ENCODE results near the gene AUTS2.

AUTS2 gene

DNA sequence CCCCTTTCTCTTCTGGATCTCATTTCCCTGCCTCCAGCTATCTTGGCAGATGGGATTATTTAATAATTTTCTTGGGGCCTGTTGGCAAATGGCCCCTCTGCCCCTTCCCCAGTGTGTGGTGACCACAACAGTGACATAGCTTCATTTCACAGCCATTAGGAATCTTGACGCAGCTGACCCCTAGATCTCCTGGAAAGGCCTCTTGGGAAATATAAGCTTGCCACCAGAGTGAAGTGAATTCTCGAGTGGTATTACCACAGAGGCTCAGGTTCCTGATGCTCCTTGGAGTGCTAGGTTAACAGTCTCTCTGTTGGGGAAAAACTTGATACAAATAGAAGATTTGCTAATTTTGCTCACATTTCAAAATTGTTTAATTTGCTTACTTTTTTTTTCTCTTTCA, 57.8 kb downstream of the AUTS2 start:
- no peak for DNase-seq (ENCODE audit: low read depth in 3 of 3)

DNA sequence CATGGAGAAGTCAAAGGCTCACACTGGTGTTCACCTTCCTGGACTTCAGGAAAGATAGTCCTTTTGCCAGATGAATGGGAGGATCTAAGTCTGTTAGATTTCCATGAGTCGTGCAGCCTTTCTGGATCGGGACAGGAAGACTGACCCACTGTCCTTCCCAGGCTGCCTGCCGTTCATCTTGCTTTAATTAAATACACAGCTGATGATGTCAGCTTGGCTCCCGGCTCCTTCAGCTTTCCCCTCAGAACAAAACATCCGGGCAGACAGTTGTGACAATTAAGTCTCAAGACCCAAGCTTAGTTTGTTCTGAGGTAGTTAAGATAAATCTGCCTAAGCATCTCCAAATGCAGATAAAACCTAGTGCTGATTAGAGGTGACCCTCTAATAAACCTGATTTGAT, 58.6 kb downstream of the AUTS2 start:
- no peak for DNase-seq (ENCODE audit: low read depth in 3 of 3)

DNA sequence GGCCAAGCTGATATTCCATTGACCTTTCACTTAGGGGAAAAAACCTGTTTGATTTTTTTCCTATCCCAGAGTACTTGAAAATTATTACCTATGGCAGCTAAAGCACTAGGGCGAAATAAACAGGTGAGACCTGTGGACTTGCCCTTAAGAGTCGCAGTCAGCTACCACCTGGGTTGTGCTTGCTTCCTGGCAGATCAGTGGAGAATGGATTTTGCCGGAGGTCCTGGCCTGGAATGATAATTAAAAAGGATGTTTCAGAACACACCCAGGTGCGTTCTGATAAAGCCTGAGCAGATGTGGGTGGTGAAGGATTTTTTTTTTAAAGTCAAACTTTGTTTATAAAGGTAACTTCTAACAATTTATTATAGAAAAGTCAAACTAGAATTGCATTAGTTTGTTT, 59.1 kb downstream of the AUTS2 start:
- DNase-seq (ENCODE audit: low read depth in 3 of 3) = no peak

DNA sequence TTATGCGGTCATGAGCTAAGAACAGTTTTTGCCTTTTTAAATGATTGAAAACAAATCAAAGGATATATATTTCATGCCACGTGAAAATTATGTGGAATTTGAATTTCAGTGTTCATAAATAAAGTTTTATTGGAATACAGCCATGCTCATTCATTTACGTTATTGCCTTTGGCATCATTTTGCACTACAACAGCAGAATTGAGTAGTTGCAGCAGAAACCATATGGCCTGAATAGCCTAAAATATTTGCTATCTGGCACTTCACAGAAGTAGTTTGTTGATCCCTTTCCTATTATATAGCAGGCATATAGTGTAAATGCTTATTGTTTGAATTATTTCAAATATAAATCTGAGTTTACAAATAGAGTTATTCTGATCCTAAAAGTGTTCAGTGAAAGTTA, 59.7 kb downstream of the AUTS2 start:
- no peak for DNase-seq (ENCODE audit: low read depth in 3 of 3)

DNA sequence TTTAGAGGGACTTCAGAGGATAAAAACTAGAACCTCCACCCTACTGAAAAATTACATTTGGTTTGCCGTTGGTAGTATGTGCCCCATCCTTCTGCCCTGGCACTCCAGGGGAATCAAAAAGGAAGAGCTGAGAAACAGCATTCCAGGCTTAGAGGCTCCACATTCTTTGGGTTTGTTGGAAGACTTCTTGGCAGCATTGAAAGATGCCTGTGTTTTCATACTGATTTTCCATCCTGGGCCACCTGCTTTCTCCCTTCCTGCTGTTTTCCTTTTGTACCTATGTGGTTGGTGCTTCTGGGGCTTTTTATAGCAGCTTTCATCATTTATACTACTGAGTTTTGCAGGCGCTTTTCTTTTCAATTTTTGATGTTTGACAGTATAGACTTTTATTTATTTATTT, 61.7 kb downstream of the AUTS2 start:
- no peak for DNase-seq (ENCODE audit: low read depth in 3 of 3)

DNA sequence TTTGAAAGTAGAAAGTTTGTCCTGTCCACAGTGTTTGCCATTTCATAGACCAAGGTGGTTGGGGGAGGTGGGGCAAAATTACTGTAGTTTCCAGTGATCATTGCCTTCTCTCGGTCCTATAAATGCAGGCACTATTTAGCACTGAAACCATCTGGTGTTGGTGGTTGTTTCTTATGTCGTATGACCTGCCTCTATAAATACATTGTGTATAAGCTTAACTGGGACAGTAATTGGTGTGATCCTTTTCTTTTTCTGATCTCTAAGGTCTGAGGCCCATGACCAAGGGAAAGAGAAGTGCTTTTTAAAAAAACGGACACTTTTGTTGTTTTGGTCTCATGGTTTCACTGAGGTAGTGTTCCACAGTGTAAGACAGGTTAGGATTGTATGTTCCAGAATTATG, 63.1 kb downstream of the AUTS2 start:
- DNase-seq (ENCODE audit: low read depth in 3 of 3) = no peak

DNA sequence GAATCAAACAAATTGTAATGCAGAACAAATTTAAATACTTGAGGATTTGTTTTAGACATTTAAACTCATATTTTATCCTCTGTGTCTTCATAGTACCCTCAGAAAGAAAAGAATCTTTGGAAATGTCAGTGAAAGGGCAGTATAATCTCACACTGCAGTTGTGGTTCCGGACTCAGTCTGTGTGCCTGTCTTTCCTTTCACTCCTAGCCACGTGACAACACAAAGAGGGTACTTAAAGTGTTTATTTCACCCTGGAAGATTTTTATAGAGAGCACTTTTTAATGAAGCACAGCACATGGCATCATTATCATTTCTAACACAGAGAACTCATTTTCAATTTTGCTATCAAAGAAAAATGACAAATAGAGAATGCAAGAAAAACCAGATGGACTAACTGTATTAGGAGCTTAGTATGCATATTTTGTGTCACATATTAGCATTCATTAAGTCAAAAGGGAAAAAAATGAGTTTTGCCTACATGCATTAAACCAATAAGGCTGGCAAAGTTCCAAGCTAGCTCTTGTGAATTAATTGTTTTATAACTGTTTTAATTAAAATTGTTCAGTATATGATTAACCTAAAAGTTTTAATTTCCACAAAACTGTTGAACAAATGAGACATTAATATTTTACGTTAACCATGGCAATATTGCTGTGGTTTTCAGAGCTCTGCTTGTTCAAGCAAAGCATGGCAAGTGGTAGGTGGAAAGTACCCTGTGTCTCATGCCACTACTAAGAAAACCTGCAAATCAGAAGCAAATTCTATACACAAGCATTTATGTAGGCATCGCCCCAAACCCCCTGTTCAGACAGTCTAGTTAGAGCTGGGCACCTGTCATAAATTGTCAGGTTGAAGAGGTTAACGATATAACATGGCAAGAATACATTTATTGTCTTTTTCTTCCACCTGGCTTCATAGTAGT, 65.9 kb downstream of the AUTS2 start:
- DNase-seq (ENCODE audit: low read depth in 3 of 3) = no peak

DNA sequence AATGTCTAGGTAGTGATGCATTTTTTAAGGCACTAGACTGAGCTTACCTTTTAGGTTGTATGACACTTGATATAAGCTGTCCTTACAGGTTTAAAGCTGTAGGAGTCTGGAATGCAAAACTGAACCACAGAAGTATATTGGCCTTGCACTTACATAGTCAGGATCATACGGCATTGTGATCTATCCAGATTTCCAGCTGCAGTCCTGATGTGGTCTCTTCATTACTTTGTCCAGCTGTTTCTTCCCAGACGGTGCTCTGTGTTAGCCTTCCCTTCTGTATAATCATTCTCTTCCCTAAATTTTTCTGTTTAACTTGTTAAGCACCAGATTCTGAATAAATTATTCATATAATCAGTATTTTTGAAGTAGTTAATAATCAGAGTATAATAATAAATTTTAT, 67.1 kb downstream of the AUTS2 start:
- DNase-seq (ENCODE audit: low read depth in 3 of 3) = no peak

DNA sequence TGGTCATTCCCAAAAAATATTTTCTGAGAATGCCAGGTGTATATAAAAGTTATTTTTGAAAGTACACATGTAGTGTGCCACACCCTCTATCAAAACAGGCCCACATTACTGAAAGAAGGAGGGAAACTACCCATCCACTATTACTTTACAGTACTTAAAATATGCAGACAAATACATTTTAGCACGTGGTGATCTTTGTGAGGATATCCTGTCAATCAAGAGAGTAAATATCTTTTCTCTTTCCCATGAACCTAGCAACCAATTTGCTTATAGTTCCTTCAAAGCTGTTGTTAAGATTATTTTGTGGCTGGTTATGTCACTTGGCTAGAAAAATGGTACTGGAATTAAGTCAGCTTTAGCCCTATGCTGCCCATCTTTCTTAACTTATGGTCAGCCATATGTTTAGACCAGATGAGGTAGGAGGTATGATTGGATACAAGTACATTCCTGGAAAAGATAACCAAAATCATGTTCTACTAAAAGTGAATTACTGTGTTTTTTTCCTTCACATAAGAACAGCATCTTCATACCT, 70.1 kb downstream of the AUTS2 start:
- DNase-seq (ENCODE audit: low read depth in 3 of 3) = no peak

DNA sequence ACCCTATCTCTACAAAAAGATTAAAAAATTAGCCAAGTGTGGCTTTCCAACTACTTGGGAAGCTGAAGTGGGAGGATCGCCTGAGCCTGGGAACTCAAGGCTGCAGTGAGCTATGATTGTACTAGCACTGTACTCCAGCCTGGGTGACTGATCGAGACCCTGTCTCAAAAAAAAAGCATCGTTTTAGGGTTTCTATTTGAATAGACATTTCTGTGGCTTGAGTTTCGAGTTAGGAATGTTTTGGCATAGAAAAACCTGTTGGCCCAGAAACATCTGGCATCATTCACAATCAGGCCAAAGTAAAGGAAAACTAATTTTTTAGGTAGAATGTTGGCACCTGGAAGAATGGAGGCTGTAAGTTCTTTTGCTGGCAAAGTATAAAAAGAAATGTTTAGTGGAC, 72.4 kb downstream of the AUTS2 start:
- DNase-seq (ENCODE audit: low read depth in 3 of 3) = no peak

DNA sequence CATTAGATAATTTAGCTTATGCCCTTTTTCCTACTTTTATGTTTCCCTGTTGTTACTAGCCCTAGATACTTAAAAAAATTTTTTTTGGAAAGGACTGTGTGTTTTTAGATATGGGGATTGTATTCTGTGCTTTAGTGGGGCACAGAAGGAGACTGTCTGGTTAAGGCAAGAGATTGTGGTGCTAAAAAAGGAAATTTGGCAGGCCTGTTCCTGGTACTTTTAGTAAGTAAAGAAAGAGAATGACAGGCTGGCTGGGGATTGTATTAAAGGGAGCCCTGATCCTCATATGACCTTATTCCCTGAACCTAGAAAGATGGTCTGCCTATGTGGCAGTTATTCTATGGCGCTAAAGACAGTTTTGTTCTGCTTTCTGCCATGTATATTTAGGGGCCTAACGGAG, 74.8 kb downstream of the AUTS2 start:
- no peak for DNase-seq (ENCODE audit: low read depth in 3 of 3)

DNA sequence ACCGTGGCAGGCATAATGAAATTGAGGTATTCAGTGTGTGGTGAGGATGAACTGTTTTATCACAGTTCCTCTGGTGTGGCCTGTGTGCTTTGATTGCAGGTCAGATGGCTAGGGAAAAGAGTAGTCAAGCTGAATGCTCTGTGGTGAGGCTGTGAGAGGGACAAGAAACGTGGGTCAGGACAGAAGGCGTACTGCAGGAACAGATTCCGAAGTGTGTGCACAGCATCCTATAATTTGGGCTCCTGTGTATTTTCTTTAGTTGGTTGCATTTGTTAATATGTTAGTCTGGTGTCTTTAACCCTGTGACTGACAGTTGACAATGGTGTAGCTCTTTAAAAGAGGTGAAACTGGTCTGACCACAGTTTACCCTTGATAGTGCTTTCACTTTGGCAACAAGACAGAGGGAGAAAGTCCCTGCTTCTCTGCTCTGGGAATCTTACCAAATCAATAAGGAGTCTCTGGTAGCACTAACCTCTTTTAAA, 76.5 kb downstream of the AUTS2 start:
- no peak for DNase-seq (ENCODE audit: low read depth in 3 of 3)

DNA sequence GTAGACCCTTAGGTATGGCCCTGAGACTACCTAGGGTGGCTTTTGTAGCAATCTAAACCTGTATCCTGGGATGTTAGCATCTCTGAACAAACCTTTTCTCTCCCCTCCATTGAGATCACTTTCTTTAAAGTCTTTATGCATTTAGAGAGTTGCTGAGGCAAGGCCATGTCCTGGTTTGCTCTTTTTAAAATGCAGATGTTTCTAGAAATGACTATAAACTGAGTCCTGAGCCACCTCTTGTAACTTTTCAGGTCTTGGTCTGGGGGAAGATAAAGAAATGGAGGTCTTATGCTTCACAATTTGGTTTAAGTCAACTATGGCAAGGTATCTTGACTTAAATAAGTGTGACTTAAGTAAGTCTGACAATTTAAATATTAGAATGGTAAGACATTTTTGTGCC, 78.0 kb downstream of the AUTS2 start:
- DNase-seq (ENCODE audit: low read depth in 3 of 3) = no peak

DNA sequence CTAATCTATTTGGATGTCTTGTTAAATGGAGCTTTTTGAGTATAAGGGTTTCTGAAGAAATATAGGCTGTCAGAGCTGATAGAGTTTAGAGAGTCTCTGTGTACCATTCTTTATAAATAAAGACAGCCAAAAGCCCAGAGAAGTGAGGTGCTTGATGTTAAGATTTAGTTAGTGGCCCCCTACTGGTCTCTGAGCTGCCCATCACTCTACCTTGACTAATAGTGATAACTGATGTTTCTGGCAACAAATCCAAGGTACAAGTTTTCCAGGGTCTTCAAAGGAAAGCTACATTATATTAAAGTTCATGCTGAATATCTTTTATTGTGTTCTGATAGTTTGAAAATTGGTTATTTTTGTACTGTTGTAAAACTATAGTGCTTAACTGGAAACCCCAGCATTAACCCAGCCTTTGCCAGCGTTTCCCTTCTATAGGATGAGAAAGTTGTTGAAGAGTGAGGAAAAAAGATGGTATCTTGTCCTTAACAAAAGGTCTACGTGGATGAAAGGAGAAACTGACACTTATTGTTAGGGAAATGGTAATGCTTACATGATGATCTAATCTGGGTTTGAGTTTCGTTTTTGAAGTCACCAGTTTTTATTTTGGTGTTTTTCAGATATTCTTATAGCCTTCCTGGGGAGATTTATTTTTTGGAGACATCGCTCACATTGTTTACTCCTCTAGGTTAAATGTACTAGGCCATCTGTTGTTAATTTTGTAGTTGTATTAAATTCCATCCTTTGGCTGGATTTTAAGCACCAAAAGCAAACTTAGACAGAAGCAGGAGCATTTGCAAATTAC, 79.0 kb downstream of the AUTS2 start:
- no peak for DNase-seq (ENCODE audit: low read depth in 3 of 3)

DNA sequence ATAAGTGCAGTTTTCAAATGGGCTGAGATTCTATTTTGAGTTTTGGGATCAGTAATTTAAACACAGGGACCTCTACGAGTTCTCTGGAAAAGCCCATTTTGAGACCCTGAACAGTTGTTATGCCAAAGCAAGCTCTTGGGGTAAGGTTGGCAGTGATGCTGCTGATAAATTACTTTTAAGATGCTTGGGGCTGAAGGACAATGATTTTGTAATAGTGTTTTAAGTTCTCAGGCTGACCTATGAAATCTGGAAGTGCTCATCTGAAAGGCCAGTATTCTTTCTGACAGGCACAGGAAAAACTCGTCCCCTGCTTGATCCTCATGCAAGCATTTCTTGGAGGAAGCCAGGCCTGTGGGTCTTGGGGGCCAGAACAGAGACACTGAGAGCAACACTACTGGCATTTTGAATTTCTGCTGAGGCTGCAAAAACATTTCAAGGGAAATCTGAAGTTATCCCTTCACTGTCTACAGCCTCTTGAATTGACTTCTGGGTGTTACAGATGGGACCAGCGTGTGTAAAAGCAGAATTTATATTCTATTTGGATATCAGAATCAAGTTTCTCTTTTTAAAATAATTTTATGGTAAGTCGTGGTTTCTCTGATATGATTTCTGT, 79.7 kb downstream of the AUTS2 start:
- DNase-seq (ENCODE audit: low read depth in 3 of 3) = no peak

DNA sequence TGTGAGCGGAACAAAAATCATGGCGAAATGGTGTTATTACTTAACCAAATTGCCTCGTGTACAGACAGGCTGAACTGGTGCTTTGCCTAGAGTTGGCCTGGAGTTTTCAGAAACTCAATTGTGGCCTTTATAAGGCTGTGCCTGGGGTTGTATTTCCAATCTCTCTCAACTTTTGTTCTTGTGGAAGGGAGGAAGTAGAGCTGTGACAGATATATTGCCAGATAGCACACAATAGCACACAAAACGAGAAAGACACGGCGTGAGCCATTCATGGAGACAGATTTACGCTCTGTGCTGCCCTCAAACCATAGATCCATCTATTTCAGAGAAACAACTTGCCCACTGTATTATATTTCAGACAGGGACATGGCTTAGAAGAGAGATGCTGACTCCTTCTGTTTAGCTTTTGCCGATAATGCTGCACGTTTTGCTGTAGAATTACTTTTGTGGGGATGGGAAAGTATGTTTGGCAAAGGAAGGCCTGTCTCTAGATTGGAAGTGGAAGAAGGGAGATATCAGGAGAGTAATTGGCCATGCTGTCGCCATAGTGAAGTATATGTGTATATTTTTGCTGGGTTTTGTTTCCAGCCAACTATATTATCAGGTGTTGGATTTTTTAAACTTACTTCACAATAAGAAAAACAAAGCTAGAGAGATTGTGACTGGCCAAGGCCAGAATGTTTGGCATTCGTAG, 80.4 kb downstream of the AUTS2 start:
- DNase-seq (ENCODE audit: low read depth in 3 of 3) = no peak

DNA sequence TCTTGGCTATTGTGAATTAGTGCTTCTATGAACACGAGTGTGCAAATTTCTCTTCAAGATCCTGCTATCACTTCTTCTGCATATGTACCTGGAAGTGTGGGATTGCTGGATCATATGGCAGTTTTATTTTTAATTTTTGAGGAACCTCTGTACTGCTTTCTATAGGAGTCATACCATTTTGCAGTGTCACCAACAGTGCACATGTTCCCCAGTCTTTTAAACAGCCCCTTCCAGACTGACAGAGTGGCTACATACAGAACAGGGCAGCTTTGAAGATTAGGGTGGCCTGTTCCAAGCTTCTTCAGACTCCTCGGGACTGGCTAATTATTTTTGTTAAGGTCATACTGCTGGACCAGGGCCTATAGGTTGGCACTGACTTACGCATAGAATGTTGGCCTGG, 82.9 kb downstream of the AUTS2 start:
- no peak for DNase-seq (ENCODE audit: low read depth in 3 of 3)

DNA sequence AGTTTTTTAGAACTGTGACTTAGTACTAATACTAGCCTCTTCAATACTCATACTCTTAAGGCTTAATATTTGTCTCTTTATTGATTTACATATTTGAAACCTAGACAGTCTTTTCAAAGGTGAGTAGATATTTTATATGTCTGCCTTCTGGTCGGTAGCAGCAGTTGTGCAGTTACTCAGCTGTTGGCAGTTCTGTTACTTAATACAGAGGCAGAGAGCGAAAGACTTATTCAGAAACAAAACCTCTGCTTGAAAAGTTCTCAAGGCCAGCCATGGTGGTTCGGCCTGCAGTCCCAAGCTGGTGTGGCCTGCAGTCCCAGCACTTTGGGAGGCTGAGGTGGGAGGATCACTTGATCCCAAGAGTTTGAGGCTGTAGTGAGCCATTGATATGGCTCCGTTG, 84.2 kb downstream of the AUTS2 start:
- DNase-seq (ENCODE audit: low read depth in 3 of 3) = no peak

DNA sequence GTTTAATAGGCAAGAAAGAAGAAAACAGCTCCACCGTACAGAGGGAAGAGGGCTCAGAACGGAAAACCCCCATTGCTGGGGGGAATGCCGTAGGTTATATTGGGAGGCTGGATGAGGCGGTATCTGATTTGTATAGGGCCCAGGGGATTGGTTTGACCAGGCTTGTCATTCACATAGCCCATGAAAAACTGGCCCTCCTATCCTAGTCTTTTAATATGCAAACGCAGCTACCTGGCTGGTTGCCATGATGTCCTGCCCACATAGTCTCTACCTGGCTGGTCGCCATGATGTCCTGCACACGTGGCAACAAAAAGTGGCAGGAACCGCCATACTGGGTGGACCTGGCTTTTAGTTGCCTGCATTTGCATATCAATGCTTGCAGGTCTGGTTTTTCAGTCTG, 84.7 kb downstream of the AUTS2 start:
- no peak for DNase-seq (ENCODE audit: low read depth in 3 of 3)

DNA sequence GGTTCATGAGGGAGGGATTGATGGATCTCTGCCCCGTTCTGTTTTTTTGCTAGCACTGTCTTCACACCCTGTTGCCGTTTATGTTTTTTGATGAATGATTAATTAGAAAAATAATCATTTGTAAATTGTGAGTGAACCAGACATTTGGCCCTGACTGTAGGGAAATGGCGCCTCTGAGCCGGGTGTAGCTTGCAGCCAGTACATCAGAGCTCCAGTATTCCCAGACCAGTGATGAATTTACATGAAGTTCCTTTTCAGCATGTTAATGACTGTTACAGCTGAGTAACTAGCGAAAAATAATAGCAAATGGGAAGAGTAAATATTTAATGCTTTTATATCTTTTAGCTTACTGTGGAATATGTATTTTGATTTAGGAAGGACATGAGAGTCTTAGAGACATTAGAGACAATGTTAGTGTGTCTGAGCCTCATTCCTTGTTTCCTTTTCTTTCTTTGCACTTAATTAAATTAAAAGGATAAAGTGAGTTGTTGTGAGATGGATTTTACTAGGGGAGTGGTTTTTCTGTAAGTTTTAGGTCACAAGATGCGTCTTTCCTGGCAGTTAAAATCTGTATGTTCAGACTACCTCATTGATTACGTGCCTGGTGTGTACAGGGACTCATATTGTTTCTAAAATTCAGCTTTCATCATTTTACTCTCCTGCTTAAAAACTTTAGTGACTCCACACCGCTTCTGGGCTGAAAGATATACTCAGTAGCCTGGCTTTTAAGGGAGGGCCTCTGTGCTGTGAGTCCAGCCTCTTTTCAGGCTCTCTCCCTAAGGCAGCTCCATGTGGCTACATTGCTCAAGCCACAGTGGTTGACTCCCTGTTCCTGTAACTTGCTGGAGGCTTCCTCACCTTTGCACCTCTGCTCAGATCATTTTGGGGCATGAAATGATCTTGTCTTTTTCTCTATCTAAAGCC, 86.4 kb downstream of the AUTS2 start:
- no peak for DNase-seq (ENCODE audit: low read depth in 3 of 3)

DNA sequence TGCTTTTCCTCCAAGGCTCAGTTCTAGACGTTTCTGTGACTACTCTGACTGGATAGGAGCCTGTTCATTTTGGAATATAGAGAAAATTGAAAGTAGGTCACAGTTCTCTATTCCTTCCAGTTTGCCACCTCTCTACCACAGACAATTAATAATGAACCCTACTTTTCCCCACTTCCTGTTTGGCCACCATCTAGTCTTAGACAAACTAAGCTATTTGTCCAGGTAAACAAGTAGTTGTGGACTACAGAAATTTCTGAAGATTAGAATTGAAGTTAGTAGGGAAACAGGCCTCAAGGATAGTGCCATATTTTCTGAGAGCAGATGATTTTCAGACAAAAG, 87.0 kb downstream of the AUTS2 start:
- DNase-seq (ENCODE audit: low read depth in 3 of 3) = no peak
